AML-193 (cell line): ENCODE data around the gene PCDH8.

Experiments used
- DNase-seq, 2 experiments: peaks; one replicate each; lab custom pipeline; 2025; lab: John Stamatoyannopoulos, UW

PCDH8 gene

GRCh38 chr13:52848455-52849195 lies at the start of gene PCDH8:
TSS of gene PCDH8 (minus strand) at chr13:52848640. CDS start at chr13:52848436, 204 bp downstream.
- no peak for DNase-seq

GRCh38 chr13:52896827-52897659 lies 48.6 kb upstream of the PCDH8 start:
- DNase-seq: peak in 1 of 2 experiments; percentile 37

- DNase-seq: no peak
Measured at GRCh38 chr13:52894413-52894812, 46.0 kb upstream of the PCDH8 start.

- DNase-seq: no peak
Measured at GRCh38 chr13:52892925-52893324, 44.5 kb upstream of the PCDH8 start.

- DNase-seq: no peak
Measured at GRCh38 chr13:52891706-52892105, 43.3 kb upstream of the PCDH8 start.

GRCh38 chr13:52887165-52887564 lies 38.7 kb upstream of the PCDH8 start:
- no peak for DNase-seq

- no peak for DNase-seq
Measured at GRCh38 chr13:52885141-52885540, 36.7 kb upstream of the PCDH8 start.

GRCh38 chr13:52884429-52885010 lies 36.1 kb upstream of the PCDH8 start:
- no peak for DNase-seq

- no peak for DNase-seq
Measured at GRCh38 chr13:52882785-52883184, 34.3 kb upstream of the PCDH8 start.

- no peak for DNase-seq
Measured at GRCh38 chr13:52879950-52880741, 31.7 kb upstream of the PCDH8 start.

GRCh38 chr13:52878831-52879230 lies 30.4 kb upstream of the PCDH8 start:
- no peak for DNase-seq

- DNase-seq: no peak
Measured at GRCh38 chr13:52870143-52870542, 21.7 kb upstream of the PCDH8 start.

GRCh38 chr13:52869621-52870020 lies 21.2 kb upstream of the PCDH8 start:
- DNase-seq: no peak

GRCh38 chr13:52869050-52869449 lies 20.6 kb upstream of the PCDH8 start:
- DNase-seq: no peak

GRCh38 chr13:52868190-52868589 lies 19.8 kb upstream of the PCDH8 start:
- DNase-seq: no peak

- no peak for DNase-seq
Measured at GRCh38 chr13:52864941-52865340, 16.5 kb upstream of the PCDH8 start.

GRCh38 chr13:52862358-52863206 lies 14.1 kb upstream of the PCDH8 start:
- peak; percentile 33 to 36 for DNase-seq

GRCh38 chr13:52852444-52852843 lies 4.0 kb upstream of the PCDH8 start:
- no peak for DNase-seq

- no peak for DNase-seq
Measured at GRCh38 chr13:52851137-52851962, 2.9 kb upstream of the PCDH8 start.
